Esophagus squamous epithelium (tissue), 5 donors: ENCODE results near the gene MYO3B. TPM values are rescaled to one million over a fixed set of nuclear protein-coding genes. Genes with fewer than 3 reads are reported as not detected.

Experiments used
- DNase-seq: peaks from one replicate; lab custom pipeline; 2025; lab: John Stamatoyannopoulos, UW
- H3K27ac ChIP-seq, 4 donors: fragments of 200-600 bp; sonication (generic); one replicate each; pipeline ENCODE4 v1.5.1; 2016 to 2019; ENCODE audit warnings: mild to moderate bottlenecking in 1 of 4
- H3K27me3 ChIP-seq, 4 donors: fragments of 200-600 bp; sonication (generic); 1 replicate in 3 of 4; 2 replicates in 1 of 4; pipeline versions ENCODE4 v1.5.1 to v1.6.0; 2017 to 2021; ENCODE audit warnings: antibody characterized with exemption in 1 of 4
- H3K36me3 ChIP-seq, 3 donors: fragments of 200-600 bp; sonication (generic); one replicate each; pipeline ENCODE4 v1.5.1; 2016 to 2019
- H3K4me1 ChIP-seq, 3 donors: fragments of 200-600 bp; sonication (generic); one replicate each; pipeline ENCODE4 v1.5.1; 2017 to 2019
- H3K4me3 ChIP-seq, 4 donors: fragments of 200-600 bp; sonication (generic); 1 replicate in 3 of 4; 2 replicates in 1 of 4; pipeline ENCODE4 v1.5.1; 2016 to 2019; ENCODE audit warnings: mild to moderate bottlenecking in 2 of 4, moderate library complexity in 1 of 4
- H3K9me3 ChIP-seq, 3 donors: fragments of 200-600 bp; sonication (generic); one replicate each; pipeline ENCODE4 v1.5.1; 2016 to 2019
- CTCF ChIP-seq, 6 experiments: fragments of 450-650 bp in 4 of 6; fragments of 200-600 bp in 2 of 6; sonication (generic) in 2 of 6; IDR thresholded peaks; one replicate each; pipeline ENCODE4 v1.5.1; 2016 to 2019; ENCODE audit warnings: antibody characterized with exemption in 6 of 6, mild to moderate bottlenecking in 4 of 6, moderate library complexity in 4 of 6
- POLR2A ChIP-seq, 4 donors: fragments of 450-650 bp; IDR thresholded peaks; one replicate each; pipeline ENCODE4 v1.6.1; 2017; ENCODE audit warnings: antibody characterized with exemption in 4 of 4, mild to moderate bottlenecking in 4 of 4, moderate library complexity in 3 of 4
- WGBS, 2 donors: methylation state at CpG; one replicate each; pipeline ENCODE4 v1.1.5; 2018; 5-methylcytosine and 5-hydroxymethylcytosine counted together
- intact Hi-C: fragments of 100-400 bp; cut with DNase I; formaldehyde crosslinking; loops from one replicate; pipeline ENCODE4 v1.15.0; 2022
- total RNA-seq, 4 donors: library from RNA; depleted of rRNA; stranded (reverse); fragments of >200 nt; gene quantifications; one replicate each; pipeline ENCODE4 v1.1.0, GENCODE V29; 2016
- donor health status: DM: yes; HTN: yes; CAD: no.

The MYO3B gene
- total RNA-seq, 4 donors from 2014 or later, result 0.15 to 0.38 (median 0.18) TPM

DNA sequence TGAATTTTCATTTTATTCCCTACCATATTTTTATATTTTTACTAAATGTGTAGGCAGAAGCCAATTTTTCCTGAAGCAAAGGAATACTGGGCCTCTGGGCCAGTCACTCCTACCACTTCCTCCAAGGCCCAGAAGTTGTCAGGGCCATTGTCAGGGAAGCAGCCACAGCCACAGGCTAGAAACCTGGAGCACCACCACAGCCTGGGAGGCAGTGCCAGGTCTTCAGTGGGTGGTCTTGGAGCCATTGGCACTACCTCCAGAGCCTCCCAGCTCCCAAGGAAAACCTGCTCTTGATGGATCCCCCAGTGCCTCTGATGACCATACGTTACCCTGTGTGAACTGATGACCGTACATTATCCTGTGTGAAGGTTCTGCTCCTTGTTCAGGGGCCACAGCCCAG is 401.6 kb downstream of the MYO3B start:
- intact Hi-C loops, result no loop called here
- WGBS, 2 donors, result 86 to 93% methylated on average over 2 of the region's 2 CpGs
- TF ChIP-seq CTCF (IDR thresholded peaks at IDR 0.05) (no peak), POLR2A (IDR thresholded peaks at IDR 0.05) (no peak)

GRCh38 chr2:170582313-170582712 is 404.4 kb downstream of the MYO3B start:
- DNase-seq, result no peak
- Histone ChIP-seq H3K36me3 (no peaks in the 10 kb centered on the region), H3K4me3 (no peak overlapping the region), H3K4me1 (peaks cover 2 to 28% (median 3%) of the 10 kb centered on the region in 3 donors), H3K27ac (no peak overlapping the region), H3K27me3 (no peaks in the 10 kb centered on the region), H3K9me3 (no peaks in the 10 kb centered on the region)
- intact Hi-C loops, result no loop called here
- 82 to 83% methylated on average over 3 of the region's 3 CpGs for WGBS, 2 donors
- TF ChIP-seq POLR2A (IDR thresholded peaks at IDR 0.05) (no peak), CTCF (IDR thresholded peaks at IDR 0.05) (no peak)

More for the DNA sequence above, 401.6 kb downstream of the MYO3B start:
- no peak for DNase-seq
- H3K9me3 ChIP-seq, result no peaks in the 10 kb centered on the region
- no peaks in the 10 kb centered on the region for H3K27me3 ChIP-seq
- no peak overlapping the region for H3K4me3 ChIP-seq
- H3K4me1 ChIP-seq, result peaks cover 0 to 8% (median 0%) of the 10 kb centered on the region in 3 donors
- no peak overlapping the region for H3K27ac ChIP-seq
- H3K36me3 ChIP-seq, result no peaks in the 10 kb centered on the region

DNA sequence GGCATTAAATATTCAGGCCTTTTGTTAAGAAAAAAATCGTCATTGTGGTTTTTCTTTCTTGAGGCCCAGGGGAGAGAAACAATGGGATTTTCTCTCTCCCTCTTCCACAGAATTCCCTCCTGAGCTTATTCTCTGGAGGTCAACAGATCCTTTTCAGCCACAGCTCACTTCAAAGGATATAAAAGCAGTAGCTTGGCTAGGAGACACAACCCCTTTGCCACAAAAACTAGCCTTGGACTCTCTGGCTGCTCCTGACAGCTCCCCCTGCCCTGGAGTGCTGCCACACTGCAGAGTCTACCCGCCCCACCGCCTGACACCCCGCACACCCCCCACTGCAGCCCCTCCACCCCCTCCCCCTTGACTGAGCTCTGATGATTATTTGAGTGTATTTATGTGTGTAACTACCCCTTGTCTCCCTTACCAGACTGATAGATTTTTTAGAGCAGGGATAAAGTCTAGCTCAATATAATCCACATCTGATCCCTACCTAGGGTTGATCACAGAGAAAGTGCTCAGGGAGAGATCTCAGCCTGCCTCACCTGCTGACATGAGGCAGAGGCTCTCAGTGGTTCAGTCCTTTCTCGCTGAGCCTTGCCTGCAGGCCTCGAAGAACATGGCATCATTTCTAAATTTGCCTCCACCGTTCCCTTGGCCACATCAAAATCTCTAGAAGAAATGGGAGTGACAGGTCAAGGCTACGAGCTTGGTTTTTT is 405.0 kb downstream of the MYO3B start:
- Histone ChIP-seq H3K4me1 (peaks cover 2 to 34% (median 3%) of the 10 kb centered on the region in 3 donors), H3K9me3 (no peaks in the 10 kb centered on the region), H3K4me3 (no peak overlapping the region), H3K27me3 (no peaks in the 10 kb centered on the region), H3K27ac (no peak overlapping the region), H3K36me3 (no peaks in the 10 kb centered on the region)
- intact Hi-C loops, result no loop called here
- DNase-seq, result no peak
- TF ChIP-seq CTCF (IDR thresholded peaks at IDR 0.05) (no peak), POLR2A (IDR thresholded peaks at IDR 0.05) (no peak)
- 62 to 75% methylated on average over 6 to 8 of the region's 8 CpGs for WGBS, 2 donors

DNA sequence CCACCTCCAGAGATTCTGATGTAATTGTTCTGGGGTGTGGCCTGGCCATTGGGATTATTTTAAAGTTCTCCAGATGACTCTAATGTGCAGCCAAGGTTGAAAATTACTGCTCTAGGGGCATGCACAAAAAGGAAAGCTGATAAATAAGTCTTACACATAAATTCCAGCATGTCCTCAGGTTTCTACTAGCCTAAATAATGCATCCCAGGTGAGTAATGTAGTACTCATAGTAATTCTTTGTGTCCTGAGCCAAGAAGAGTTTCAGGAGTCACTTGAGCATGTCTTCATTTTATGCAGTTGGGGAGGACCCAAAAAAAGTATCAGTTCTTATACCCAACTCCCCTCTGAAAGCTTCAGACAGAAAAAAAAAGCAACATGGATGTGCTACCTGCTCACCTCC is 407.1 kb downstream of the MYO3B start:
- peaks cover 2 to 32% (median 3%) of the 10 kb centered on the region in 3 donors for H3K4me1 ChIP-seq
- no peak overlapping the region for H3K27ac ChIP-seq
- no peak for DNase-seq
- no peaks in the 10 kb centered on the region for H3K27me3 ChIP-seq
- H3K4me3 ChIP-seq, result no peak overlapping the region
- H3K9me3 ChIP-seq, result no peaks in the 10 kb centered on the region
- TF ChIP-seq POLR2A (IDR thresholded peaks at IDR 0.05) (no peak), CTCF (IDR thresholded peaks at IDR 0.05) (no peak)
- intact Hi-C loops, result no loop called here
- no peaks in the 10 kb centered on the region for H3K36me3 ChIP-seq

DNA sequence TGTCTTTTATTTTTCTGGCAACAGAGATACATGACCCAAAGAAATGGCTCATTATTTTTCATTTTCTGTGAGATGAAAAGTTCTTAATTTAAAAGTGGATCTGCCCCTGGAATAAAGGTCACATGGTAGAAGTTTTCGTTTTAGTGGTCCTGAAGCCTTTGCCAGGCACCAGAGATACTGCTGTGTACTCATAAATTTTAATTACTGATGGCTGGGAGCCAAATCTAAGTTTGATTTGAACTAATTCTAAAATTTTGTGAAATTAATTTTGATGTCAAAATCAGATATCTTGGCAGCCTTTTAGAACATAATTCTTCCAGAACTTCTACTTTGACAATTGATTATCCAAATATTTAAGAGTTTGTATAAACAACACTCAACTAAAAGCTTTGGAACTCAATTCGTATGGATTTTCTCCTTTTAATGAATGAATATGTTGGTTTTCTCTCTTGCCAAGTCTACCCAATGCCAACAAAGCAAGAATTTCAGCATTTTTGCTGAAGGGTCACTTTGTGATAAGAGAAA is 408.7 kb downstream of the MYO3B start:
- DNase-seq, result no peak
- H3K9me3 ChIP-seq, result no peaks in the 10 kb centered on the region
- peaks cover 2 to 32% (median 3%) of the 10 kb centered on the region in 3 donors for H3K4me1 ChIP-seq
- H3K27ac ChIP-seq, result no peak overlapping the region
- 16 to 29% methylated on average over 2 of the region's 2 CpGs for WGBS, 2 donors
- intact Hi-C loops, result no loop called here
- H3K4me3 ChIP-seq, result no peak overlapping the region
- TF ChIP-seq POLR2A (IDR thresholded peaks at IDR 0.05), result no peak
- no peak for TF ChIP-seq CTCF (IDR thresholded peaks at IDR 0.05)
- H3K27me3 ChIP-seq, result no peaks in the 10 kb centered on the region
- H3K36me3 ChIP-seq, result no peaks in the 10 kb centered on the region
